ENCODE results near the gene TTLL11.

DNA sequence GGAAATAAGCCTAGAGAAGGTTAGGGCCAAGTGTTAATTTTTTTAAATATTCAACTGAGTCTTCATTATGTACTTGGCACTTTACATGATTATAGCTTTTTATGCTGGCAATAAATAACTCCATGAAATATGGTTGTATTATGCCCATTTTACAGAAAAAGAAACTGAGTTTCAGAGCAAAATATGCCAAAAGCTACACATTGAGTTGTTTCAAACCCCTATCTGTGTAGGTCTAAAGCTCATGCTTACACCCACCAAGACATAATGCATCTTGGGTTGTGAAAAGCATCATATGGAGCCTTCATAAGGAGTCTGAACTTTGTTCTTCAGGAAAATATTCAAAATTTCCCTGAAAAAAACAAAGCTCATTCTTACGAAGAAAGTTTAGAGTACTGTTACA, 14.6 kb downstream of the TTLL11 start:
- TF ChIP-seq EZH2 (IDR thresholded peaks at IDR 0.05; ENCODE audit: insufficient read depth, poor library complexity, severe bottlenecking) (no peak), EZH2phosphoT487 (IDR thresholded peaks at IDR 0.05; ENCODE audit: insufficient read depth, low read depth) (no peak)
